Lung (tissue), 12 donors: ENCODE data around the gene TDRD9. TPM values are rescaled to one million over a fixed set of nuclear protein-coding genes. Genes with fewer than 3 reads are reported as not detected.

Source experiments
- ATAC-seq: fragments of 200-7000 bp; cut with Tn5 transposase; one replicate; pipeline ENCODE4 v1.9.1; 2020; ENCODE audit warnings: moderate number of reproducible peaks; ENCODE audit not compliant: insufficient read depth, low FRiP score
- DNase-seq, 3 donors: peaks; one replicate each; pipeline ENCODE4 v3.0.0-alpha.2; 2013 to 2017
- H3K27ac ChIP-seq, 2 donors: one replicate each; pipeline ENCODE4 v1.5.1; 2013; ENCODE audit warnings: mild to moderate bottlenecking in 2 of 2, moderate library complexity in 2 of 2, control low read depth in 1 of 2, inconsistent platforms in 1 of 2, low read depth in 1 of 2, low read length in 1 of 2
- H3K27me3 ChIP-seq, 3 donors: one replicate each; pipeline ENCODE4 v1.5.1; 2013; ENCODE audit warnings: low read length in 2 of 3; ENCODE audit not compliant: control insufficient read depth in 3 of 3, insufficient read depth in 3 of 3
- H3K36me3 ChIP-seq, 4 donors: one replicate each; pipeline ENCODE4 v1.5.1; 2013; ENCODE audit warnings: low read length in 4 of 4, mild to moderate bottlenecking in 1 of 4, moderate library complexity in 1 of 4; ENCODE audit not compliant: control insufficient read depth in 4 of 4, insufficient read depth in 4 of 4
- H3K4me1 ChIP-seq, 5 donors: one replicate each; pipeline ENCODE4 v1.5.1; 2013; ENCODE audit warnings: low read length in 5 of 5, mild to moderate bottlenecking in 2 of 5, moderate library complexity in 1 of 5; ENCODE audit not compliant: control insufficient read depth in 5 of 5, insufficient read depth in 5 of 5
- H3K4me3 ChIP-seq: one replicate; pipeline ENCODE4 v1.5.1; 2013; ENCODE audit warnings: mild to moderate bottlenecking, control low read depth, moderate library complexity
- H3K9ac ChIP-seq, 2 donors: one replicate each; pipeline ENCODE4 v1.5.1; 2013; ENCODE audit warnings: low read length in 2 of 2, control low read depth in 1 of 2; ENCODE audit not compliant: insufficient read depth in 1 of 2
- H3K9me3 ChIP-seq, 4 donors: one replicate each; pipeline ENCODE4 v1.5.1; 2013; ENCODE audit warnings: low read length in 3 of 4, mild to moderate bottlenecking in 1 of 4, moderate library complexity in 1 of 4; ENCODE audit not compliant: control insufficient read depth in 4 of 4, insufficient read depth in 3 of 4
- WGBS, 2 donors: extraction: QIAGEN DNeasy Blood & Tissue Kit; methylation state at CpG; one replicate each; pipeline ENCODE4 v1.1.7; 2013; 5-methylcytosine and 5-hydroxymethylcytosine counted together
- polyA plus RNA-seq, 2 donors: library from polyadenylated mRNA; stranded (reverse); fragments of 200-250 nt; gene quantifications; one replicate each; pipeline ENCODE4 v1.2.1, GENCODE V29; 2013
- total RNA-seq, 2 donors: library from RNA; depleted of rRNA in 1 of 2; stranded (reverse); fragments of >200 nt in 1 of 2; gene quantifications; one replicate each; pipeline ENCODE4 v1.2.1, GENCODE V29; 2014 to 2021
- TF ChIP-seq, protein P1 (sequence below): IDR thresholded peaks from 2 replicates; pipeline ENCODE4 v1.5.1; 2012; ENCODE audit warnings: mild to moderate bottlenecking; ENCODE audit errors: control extremely low read depth, extremely low read depth
- donor health status: control.
- donor health status: control.
- donor health status: Bipolar disorder and iron deficiency.
- donor health status: healthy.
- donor health status: DM: yes; HTN: yes; CAD: no.

Gene TDRD9
- total and polyA plus RNA-seq, 4 donors = 2.3 to 8.6 (median 5.3) TPM

DNA sequence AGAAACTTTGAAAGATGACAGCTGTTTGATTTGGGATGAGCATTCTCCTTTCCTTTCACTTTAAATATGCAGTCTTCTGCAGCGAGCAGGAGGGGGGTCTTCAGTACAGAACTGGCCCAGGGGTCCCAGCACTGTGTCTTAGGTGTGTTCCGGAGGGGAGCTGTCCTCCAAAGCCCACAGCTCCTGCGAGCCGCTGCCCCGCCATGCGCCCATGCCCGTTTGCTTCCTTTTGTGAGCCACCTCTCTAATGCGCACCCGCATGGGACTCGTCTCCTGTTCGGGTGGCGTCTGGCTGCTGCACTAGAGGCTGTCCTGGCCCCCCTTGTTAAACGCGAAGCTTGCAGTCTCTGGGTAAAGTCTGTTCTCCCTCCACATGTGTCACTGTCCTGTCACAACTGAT lies 108.8 kb downstream of the TDRD9 start:
- Histone ChIP-seq H3K27me3 (peaks cover 0 to 9% (median 4%) of the 10 kb centered on the region in 3 donors), H3K27ac (no peak overlapping the region), H3K36me3 (no peaks in the 10 kb centered on the region), H3K4me3 (no peak overlapping the region), H3K9ac (no peak overlapping the region), H3K9me3 (no peaks in the 10 kb centered on the region), H3K4me1 (no peaks in the 10 kb centered on the region)
- TF ChIP-seq, protein P1, sequence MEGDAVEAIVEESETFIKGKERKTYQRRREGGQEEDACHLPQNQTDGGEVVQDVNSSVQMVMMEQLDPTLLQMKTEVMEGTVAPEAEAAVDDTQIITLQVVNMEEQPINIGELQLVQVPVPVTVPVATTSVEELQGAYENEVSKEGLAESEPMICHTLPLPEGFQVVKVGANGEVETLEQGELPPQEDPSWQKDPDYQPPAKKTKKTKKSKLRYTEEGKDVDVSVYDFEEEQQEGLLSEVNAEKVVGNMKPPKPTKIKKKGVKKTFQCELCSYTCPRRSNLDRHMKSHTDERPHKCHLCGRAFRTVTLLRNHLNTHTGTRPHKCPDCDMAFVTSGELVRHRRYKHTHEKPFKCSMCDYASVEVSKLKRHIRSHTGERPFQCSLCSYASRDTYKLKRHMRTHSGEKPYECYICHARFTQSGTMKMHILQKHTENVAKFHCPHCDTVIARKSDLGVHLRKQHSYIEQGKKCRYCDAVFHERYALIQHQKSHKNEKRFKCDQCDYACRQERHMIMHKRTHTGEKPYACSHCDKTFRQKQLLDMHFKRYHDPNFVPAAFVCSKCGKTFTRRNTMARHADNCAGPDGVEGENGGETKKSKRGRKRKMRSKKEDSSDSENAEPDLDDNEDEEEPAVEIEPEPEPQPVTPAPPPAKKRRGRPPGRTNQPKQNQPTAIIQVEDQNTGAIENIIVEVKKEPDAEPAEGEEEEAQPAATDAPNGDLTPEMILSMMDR = no peak
- DNase-seq (no peak), ATAC-seq (no peak)
- 83 to 89% methylated on average over 14 of the region's 14 CpGs for WGBS, 2 donors

DNA sequence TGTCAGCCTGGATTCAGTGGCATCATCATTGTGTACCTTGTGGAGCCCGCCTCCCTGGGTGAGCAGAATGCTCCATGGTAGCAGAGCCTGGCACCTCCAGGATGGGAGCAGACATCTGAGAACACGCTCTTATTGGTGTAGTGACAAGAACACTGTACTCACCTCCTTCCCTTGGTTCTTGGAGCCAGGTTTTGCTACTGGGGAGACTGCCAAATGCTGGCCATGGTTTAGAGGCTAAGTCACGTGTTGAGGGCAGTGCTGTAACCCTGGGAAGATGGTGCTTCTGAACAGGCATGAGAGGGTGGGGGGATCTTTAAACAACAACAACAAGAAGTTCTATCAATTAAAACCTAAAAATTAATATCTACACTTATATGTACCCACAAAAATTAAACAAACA lies 109.6 kb downstream of the TDRD9 start:
- ATAC-seq = no peak
- Histone ChIP-seq H3K36me3 (no peaks in the 10 kb centered on the region), H3K27ac (no peak overlapping the region), H3K4me3 (no peak overlapping the region), H3K4me1 (no peaks in the 10 kb centered on the region), H3K27me3 (peaks cover 0 to 9% (median 4%) of the 10 kb centered on the region in 3 donors), H3K9ac (no peak overlapping the region), H3K9me3 (peaks cover 0 to under 1% (median 0%) of the 10 kb centered on the region in 4 donors)
- peak in 1 of 3 donors; percentile 17 for DNase-seq
- 76 to 94% methylated on average over 3 of the region's 3 CpGs for WGBS, 2 donors
- TF ChIP-seq, protein P1 = no peak

DNA sequence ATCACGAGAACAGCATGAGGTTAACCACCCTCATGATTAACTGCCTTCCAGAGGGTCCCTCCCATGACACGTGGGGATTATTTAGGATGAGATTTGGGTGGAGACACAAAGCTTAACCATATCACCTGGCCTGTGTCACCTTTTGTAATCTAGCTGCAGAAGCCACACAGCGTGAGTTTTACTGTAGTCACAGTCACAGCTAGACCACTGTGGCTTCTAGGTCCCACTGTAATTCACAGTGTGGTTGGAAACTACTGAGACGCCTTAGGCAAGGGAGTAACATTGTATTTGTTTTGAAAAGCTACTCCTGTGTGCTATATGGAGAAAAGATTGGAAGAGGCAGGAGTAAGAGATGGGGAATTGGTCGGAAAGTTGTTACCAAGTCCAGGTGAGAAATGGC lies 111.0 kb downstream of the TDRD9 start:
- Histone ChIP-seq H3K36me3 (no peaks in the 10 kb centered on the region), H3K9me3 (peaks cover 0 to 2% (median 0%) of the 10 kb centered on the region in 4 donors), H3K4me1 (no peaks in the 10 kb centered on the region), H3K27me3 (peaks cover 0 to 9% (median 4%) of the 10 kb centered on the region in 3 donors), H3K27ac (no peak overlapping the region), H3K4me3 (no peak overlapping the region), H3K9ac (no peak overlapping the region)
- no peak for DNase-seq
- no peak for ATAC-seq
- 77 to 79% methylated on average over 5 of the region's 5 CpGs for WGBS, 2 donors
- TF ChIP-seq, protein P1 = no peak

DNA sequence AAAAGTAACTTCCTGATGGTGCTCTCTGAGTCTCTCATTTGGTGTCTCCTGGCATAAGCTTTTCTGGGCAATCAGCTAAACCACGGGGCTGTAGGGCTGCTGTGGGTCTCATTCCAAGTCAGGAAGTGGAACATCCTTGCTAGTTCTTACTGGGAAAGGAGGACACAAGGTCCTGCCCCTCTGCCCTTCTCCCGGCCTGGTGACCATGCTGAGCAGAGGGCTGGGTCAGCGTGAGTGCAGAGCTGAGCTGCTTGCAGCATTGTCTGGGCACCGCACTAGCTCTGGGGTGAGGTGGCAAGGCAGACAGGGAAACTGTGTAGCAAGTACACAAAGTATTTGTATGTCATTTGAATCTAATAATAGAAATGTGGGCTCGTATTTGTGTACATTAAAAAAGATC lies 112.3 kb downstream of the TDRD9 start:
- H3K9me3 ChIP-seq = peaks cover 0 to 3% (median 0%) of the 10 kb centered on the region in 4 donors
- no peak for DNase-seq
- no peak for ATAC-seq
- no peak overlapping the region for H3K27ac ChIP-seq
- H3K9ac ChIP-seq = no peak overlapping the region
- H3K4me3 ChIP-seq = no peak overlapping the region
- no peaks in the 10 kb centered on the region for H3K4me1 ChIP-seq
- TF ChIP-seq, protein P1 = no peak
- 52 to 60% methylated on average over 5 of the region's 5 CpGs for WGBS, 2 donors
- peaks cover 0 to 9% (median 4%) of the 10 kb centered on the region in 3 donors for H3K27me3 ChIP-seq
- no peaks in the 10 kb centered on the region for H3K36me3 ChIP-seq
